BJ (cell line): Measurements from ENCODE around the gene TMEM252. TPM values are rescaled to one million over a fixed set of nuclear protein-coding genes. Genes with fewer than 3 reads are reported as not detected.

ENCODE experiments used
- CTCF ChIA-PET: fragments of 350-600 bp; formaldehyde crosslinking; extraction: SDS; loops from one replicate; lab custom pipeline; 2021; ENCODE audit warnings: antibody characterized with exemption, inconsistent platforms; lab: Yijun Ruan, JAX
- POLR2A ChIA-PET: fragments of 300-600 bp; sonication (Branson Sonifier 250); formaldehyde crosslinking; extraction: SDS; loops from one replicate; lab custom pipeline; 2021; ENCODE audit warnings: antibody characterized with exemption; lab: Charles Lee
- DNase-seq: peaks from one replicate; pipeline ENCODE4 v3.0.0-alpha.2; 2011; ENCODE audit warnings: low read depth
- H3K27me3 ChIP-seq: 2 replicates; pipeline ENCODE4 v1.6.0; 2011; ENCODE audit warnings: low read length; ENCODE audit not compliant: control insufficient read depth, insufficient read depth
- H3K36me3 ChIP-seq: 2 replicates; pipeline ENCODE4 v1.5.1; 2011; ENCODE audit warnings: low read length; ENCODE audit not compliant: control insufficient read depth, insufficient read depth
- H3K4me3 ChIP-seq: 2 replicates; pipeline ENCODE4 v1.5.1; 2011; ENCODE audit warnings: low read depth, mild to moderate bottlenecking, control low read depth, low read length
- polyA plus RNA-seq: library from polyadenylated mRNA; depleted of rRNA; stranded (reverse); fragments of >200 nt; gene quantifications from 2 replicates; pipeline ENCODE4 v1.2.3, GENCODE V29; 2011
- TF ChIP-seq, protein P1 (sequence below): IDR thresholded peaks from 2 replicates; pipeline ENCODE4 v1.5.1; 2011; ENCODE audit warnings: low read depth, mild to moderate bottlenecking, control low read depth, inconsistent platforms, low read length, moderate library complexity; ENCODE audit not compliant: insufficient read depth

TMEM252 gene
- polyA plus RNA-seq, 1 experiment: not detected

DNA sequence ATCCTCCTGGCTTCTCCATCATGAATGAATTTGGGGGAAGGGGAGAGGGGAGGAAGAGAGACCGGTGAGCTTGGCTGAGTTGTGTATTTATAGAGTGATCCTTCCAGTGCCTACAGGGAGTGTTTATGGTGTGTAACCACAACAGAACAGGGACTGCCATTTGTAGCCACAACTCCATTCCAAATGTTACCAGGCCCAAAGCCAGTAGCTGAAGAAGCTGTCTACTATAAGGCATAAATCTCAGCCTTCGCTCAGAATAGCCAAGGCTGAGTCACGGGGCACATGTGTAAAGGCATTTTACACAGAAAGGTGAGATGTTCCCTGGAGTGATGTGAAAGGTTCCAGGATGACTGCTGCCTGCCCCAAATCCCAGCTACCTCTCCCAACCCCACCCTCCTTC is 2.5 kb downstream of the TMEM252 start:
- TF ChIP-seq, protein P1, sequence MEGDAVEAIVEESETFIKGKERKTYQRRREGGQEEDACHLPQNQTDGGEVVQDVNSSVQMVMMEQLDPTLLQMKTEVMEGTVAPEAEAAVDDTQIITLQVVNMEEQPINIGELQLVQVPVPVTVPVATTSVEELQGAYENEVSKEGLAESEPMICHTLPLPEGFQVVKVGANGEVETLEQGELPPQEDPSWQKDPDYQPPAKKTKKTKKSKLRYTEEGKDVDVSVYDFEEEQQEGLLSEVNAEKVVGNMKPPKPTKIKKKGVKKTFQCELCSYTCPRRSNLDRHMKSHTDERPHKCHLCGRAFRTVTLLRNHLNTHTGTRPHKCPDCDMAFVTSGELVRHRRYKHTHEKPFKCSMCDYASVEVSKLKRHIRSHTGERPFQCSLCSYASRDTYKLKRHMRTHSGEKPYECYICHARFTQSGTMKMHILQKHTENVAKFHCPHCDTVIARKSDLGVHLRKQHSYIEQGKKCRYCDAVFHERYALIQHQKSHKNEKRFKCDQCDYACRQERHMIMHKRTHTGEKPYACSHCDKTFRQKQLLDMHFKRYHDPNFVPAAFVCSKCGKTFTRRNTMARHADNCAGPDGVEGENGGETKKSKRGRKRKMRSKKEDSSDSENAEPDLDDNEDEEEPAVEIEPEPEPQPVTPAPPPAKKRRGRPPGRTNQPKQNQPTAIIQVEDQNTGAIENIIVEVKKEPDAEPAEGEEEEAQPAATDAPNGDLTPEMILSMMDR: no peak
- Histone ChIP-seq H3K4me3 (no peak overlapping the region), H3K27me3 (no peaks in the 10 kb centered on the region), H3K36me3 (no peaks in the 10 kb centered on the region)
- DNase-seq: no peak
- POLR2A ChIA-PET: no interaction called here
- CTCF ChIA-PET: interaction anchor here (1.3 kb wide), 1 partner anchor 8 kb away, joined by 3 read pairs; no protein-coding TSS in a partner anchor

DNA sequence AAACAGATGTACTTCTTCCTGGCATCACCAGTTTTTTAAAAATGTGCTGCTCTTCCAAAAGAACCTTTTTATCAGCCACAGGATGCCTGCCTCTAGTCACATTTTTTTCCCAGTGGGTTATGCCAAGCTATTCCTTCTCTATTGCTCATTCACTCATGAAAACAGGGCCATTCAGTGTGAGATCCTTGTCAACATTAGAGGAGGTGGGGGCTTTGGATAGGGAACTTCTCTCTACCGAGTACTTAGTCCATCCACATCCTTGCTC is 3.1 kb downstream of the TMEM252 start:
- CTCF ChIA-PET: no interaction called here
- H3K4me3 ChIP-seq: no peak overlapping the region
- no peaks in the 10 kb centered on the region for H3K27me3 ChIP-seq
- TF ChIP-seq, protein P1: no peak
- no peak for DNase-seq
- no peaks in the 10 kb centered on the region for H3K36me3 ChIP-seq
- POLR2A ChIA-PET: no interaction called here

DNA sequence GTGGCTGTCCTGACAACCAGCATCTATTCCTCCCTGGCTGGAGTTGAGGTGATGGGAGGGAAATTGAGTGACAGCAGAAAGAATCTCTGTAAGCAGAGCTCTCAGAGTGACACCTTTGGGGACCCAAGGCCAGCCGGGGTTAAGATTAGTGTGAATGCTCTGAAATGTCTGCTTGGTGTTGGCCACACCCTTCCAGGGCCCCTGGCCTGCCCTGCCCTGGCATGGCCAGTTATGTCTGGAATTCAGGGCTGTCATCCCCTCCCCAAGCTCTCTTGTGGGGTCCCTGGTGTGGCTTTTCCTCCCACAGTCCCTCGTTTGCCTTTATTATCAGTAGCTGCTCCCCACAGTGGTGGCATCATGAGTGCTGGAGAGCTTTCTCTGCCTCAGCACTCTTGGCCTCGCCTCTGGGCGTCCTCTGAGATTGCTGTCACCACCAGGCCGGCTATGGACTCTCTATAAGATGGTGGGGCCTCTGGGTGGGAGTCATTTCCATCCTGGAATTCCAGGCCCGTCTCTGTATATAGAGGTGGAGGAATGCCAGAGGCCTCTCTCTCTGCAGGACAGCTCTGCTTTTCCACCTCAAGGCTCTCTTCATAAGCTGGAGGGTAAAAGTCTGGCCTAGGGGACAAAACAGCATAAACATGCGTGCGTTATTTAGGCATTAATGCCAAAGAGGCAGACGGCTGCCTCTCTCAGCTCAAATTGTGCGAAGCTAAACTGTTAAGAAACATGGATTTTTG is 3.6 kb downstream of the TMEM252 start:
- CTCF ChIA-PET: interaction anchor here (0.9 kb wide), 1 partner anchor 29 kb away, joined by 4 read pairs; no protein-coding TSS in a partner anchor

DNA sequence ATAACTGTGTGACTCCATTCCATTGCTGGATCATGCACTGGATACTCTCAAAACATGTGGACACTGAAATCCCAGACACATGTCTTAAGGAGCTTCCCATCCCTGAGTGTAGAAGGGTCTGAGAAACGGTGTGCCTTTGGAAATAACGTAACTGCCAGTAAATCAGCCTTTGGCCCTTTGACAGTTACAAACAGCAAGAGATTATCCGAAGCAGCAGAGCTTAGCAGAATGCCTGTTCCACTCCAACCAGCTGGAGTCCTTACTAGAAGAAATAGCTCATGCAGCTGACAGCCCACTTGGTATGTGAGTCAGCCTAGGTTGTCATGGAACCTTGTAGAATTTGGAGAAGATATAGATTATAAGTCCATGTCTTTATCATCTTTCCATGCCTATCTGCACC is 7.0 kb downstream of the TMEM252 start:
- no peaks in the 10 kb centered on the region for H3K36me3 ChIP-seq
- no peak for DNase-seq
- POLR2A ChIA-PET: no interaction called here
- H3K4me3 ChIP-seq: no peak overlapping the region
- CTCF ChIA-PET: interaction anchor here (0.8 kb wide), 1 partner anchor 25 kb away, joined by 3 read pairs; no protein-coding TSS in a partner anchor
- no peaks in the 10 kb centered on the region for H3K27me3 ChIP-seq
- TF ChIP-seq, protein P1: no peak

More for the DNA sequence above, 3.6 kb downstream of the TMEM252 start:
- POLR2A ChIA-PET: no interaction called here
- Histone ChIP-seq H3K36me3 (no peaks in the 10 kb centered on the region), H3K4me3 (no peak overlapping the region), H3K27me3 (no peaks in the 10 kb centered on the region)
- DNase-seq: no peak
- TF ChIP-seq, protein P1: no peak

DNA sequence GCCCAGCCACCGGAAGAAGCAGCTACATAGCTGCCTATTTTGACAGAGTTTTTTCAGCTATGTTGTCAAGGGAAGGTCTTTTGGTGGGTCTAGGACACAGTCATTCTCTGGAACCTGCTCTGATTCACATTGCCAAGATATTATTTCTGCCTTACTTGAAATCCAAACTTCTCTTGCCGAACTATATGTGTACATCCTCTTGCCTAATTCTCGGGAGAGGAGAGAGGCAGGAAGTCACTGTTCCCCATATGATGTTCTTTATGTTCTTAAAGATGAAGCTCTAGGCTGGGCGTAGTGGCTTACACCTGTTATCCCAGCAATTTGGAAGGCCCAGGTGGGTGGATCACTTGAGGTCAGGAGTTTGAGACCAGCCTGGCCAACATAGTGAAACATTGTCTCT is 8.6 kb downstream of the TMEM252 start:
- Histone ChIP-seq H3K27me3 (no peaks in the 10 kb centered on the region), H3K4me3 (no peak overlapping the region), H3K36me3 (no peaks in the 10 kb centered on the region)
- DNase-seq: no peak
- POLR2A ChIA-PET: no interaction called here
- TF ChIP-seq, protein P1: no peak
- CTCF ChIA-PET: no interaction called here
